HG03558 (cell line): ENCODE data around the gene FDXR.
"Not testable (repeated sequence)": the region's sequence is repeated elsewhere in the genome, so short reads cannot be mapped to it uniquely, and the experiment has no call there.

Source experiments
- ATAC-seq: cut with Tn5 transposase; IDR thresholded peaks from one replicate; pipeline ENCODE4 v1.9.1; 2021; ENCODE audit warnings: moderate number of reproducible peaks; ENCODE audit not compliant: unreplicated experiment; ENCODE audit errors: extremely low read depth

FDXR gene

DNA sequence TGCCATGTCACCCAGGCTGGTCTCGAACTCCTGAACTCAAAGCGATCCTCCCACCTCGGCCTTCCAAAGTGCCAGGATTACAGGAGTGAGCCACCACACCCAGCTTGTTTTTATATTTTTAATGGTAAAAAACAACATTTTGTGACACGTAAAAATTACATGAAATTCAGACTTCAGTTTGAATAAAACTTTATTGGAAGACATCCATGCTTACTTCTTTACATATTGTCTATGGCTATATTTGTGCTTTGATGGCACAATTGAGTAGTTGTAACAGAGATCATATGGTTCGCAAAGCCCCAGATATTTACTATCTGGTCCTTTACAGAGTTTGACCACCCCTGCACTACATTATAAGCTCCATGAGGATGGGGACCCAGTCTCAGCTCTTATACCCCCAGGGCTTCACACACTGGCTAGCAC, 1.8 kb upstream of the FDXR start:
- no peak for ATAC-seq

DNA sequence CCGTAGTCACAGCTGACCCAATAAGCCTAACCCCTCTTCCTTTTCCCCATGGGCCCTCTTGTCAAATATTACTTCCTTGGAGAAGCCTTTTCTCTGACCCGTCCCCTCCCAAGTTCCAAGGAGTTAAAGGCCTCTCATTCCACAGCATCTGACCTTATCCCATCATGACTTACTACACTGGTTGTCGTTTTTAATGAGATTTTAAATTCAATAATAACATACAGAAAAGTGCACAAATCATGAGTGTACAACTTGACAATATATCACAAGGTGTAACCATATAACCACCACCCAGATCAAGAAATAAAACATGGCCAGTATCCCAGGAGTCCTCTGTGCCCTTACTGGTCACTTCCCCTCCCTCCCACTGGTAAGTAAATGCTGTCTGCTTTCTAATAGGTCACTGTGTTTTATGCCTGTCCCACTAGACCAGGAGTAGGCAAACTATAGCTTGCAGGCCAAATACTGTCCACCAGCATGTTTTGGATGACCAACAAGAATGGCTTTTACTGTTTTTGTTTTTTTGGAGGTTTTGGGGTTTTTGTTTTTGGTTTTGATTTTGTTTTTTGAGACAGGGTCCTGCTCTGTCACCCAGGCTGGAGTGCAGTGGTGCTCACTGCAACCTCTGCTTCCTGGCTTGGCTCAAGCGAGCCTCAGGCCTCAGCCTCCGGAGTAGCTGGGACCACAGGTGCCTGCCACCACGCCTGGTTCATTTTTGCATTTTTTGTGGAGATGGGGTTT, 1.2 kb upstream of the FDXR start:
- ATAC-seq, result no peak

- peak; percentile 59 for ATAC-seq
Measured at GRCh38 chr17:74873037-74873873, 461 bp upstream of the FDXR start.

- ATAC-seq, result no peak
Measured at GRCh38 chr17:74871356-74872076, 1.3 kb downstream of the FDXR start.

GRCh38 chr17:74870512-74870911, 2.3 kb downstream of the FDXR start:
- ATAC-seq, result no peak

GRCh38 chr17:74870028-74870427, 2.8 kb downstream of the FDXR start:
- not testable (repeated sequence) for ATAC-seq

DNA sequence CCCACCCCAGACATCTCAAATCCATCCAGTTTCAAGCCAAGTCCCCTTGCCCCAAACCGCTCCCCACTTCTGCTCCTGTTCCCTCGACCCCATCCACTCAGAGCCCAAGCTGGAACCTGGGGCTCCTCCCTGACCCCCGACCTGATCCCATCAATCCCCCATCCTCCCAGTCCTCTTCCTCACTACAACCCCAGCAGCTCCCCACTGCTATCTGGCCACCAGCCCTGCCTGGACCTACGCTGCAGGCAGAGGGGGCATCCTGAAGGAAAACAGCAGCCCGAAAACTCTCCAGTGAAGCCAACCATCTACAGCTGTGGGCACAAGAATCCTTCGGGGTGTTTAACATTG, 3.9 kb downstream of the FDXR start:
- no peak for ATAC-seq

GRCh38 chr17:74868251-74868907, 4.4 kb downstream of the FDXR start:
- ATAC-seq, result no peak

GRCh38 chr17:74866198-74866835, 6.5 kb downstream of the FDXR start:
- ATAC-seq, result no peak

DNA sequence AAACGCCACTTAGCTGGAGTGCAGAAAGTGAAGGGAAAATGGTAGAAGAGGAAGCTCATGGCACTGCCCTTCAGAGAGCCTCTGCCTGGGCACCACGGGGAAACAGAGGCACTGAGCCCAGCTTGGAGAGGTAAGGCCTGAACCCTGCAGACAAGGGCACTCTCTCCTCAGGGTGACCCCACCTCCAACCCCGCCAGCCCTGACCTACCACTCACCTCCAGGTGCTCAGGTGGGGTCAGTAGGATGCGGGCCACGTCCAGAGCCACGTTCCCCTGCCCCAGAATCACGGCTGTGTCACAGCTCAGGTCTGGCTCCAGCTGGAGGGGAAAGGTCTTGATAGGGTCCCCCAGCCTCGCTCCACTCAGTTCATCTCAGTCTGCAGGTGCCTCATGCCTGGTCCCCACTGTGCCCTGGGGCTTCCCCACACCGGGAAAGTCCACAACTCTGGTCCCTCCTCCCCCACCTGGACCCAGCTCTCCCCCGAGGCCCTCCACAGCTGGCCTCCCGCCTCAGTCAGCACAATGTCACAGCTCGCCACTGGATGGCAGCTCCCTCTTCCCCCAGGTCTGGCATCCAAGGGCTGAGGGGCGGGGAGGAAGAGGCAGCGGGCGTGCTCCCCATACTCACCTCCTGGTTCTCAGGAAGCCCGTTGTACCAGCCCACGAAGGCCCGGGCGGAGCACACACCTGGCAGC, 7.1 kb downstream of the FDXR start:
- no peak for ATAC-seq

- no peak for ATAC-seq
Measured at GRCh38 chr17:74864866-74865395, 7.9 kb downstream of the FDXR start.

- ATAC-seq, result no peak
Measured at GRCh38 chr17:74864297-74864865, 8.4 kb downstream of the FDXR start.

DNA sequence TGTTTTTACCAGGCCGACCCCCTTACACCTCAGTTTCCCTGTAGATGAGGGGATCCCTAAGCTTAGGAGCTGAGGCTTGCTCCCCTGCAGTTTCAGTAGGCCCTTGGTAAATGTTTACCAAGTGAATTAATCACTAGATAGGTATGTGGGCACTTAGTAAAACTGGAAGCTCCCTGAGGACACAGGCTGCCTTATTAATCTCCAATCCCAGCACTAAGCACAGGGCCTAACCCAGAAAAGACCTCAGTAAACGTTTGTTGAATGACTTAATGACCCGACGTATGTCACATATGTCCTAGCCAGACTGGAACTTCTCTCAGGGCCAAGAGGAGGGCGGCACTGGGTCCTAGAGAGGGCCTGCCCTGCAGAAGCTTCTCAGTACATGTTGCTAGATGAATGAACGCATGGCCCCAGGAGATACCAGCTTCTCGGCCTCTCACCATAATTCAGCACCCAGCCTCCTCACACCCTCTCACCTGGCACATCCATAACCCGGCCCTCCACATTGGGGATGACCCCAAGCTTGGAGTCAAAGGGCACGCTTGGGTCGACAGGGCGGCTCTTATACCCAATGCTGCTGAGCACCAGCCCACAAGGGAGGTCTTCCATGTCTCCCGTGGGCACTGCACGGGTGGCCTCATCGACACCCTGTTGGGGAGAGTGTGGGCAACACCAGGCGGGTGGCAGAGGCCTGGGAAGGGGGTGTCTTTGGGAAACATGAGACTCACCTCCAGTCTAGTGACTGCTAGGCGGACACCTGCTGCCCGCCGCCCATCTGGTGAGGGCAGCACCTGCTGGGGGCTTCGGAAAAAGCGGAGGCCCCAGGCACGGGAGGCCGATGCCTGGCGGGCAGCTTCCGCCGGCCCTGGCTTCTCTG, 9.1 kb downstream of the FDXR start:
- ATAC-seq, result no peak

GRCh38 chr17:74862919-74863318, 9.9 kb downstream of the FDXR start:
- ATAC-seq, result no peak

- ATAC-seq, result no peak
Measured at GRCh38 chr17:74862108-74862901, 10.5 kb downstream of the FDXR start.

DNA sequence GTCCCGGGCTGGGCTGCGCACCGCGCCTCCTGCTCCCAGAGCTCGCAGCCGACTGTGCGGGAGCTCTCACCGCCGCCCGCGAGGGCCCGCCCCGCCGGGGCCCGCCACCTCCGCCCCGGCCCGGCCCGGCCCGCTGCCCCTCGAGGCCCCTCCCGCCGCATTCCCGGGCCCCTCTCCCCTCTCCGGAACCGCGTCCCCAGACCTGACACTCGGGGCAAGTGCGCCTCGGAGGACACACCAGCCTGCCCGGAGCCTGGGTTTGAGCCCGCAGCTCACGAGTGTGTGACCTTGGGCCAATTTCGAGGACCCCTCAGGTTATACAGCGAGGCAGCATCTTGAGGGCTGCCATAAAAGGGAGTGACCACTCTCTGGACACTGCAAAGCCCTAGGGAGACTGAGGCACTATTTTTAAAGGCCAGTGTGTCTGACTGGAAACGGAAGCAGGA, 11.1 kb downstream of the FDXR start:
- no peak for ATAC-seq
